SW 1271 (cell line): ENCODE results near the gene PTPRJ.

ENCODE experiments used
- DNase-seq, 2 experiments: peaks; one replicate each; lab custom pipeline; 2025; lab: John Stamatoyannopoulos, UW

PTPRJ gene

DNA sequence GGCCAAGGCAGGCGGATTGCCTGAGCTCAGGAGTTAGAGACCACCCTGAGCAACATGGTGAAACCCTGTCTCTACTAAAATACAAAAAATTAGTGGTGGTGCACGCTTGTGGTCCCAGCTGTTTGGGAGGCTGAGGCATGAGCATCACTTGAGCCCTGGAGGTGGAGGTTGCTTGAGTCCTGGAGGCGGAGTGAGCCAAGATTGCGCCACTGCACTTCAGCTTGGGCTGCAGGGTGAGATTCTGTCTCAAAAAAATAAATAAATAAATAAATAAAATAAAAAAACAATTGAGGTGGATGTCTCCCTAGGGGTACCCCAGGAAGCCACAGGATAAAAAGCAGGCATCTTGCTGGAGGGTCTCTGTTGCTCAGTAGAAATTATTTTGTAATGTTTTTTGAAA, 14.1 kb downstream of the PTPRJ start:
- DNase-seq = no peak

DNA sequence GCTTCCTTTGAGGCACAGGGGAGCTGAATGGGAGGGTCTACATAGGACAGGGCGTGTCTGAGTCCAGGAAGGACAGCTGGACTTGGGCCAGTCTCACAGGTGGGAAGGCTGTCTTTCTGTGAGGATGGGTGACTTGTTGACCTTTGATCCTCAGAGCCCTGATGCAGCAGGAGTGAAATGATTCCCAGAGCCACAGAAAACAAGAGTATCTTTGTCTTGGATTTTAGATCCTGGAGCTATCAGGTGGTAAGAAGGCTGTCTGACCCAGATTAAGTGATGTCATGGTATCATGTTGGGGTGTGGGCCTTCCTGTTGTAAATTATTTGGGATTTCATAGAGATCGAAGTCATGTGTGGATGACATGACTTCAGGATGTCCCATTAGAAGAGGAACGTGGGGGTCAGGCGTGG, 15.0 kb downstream of the PTPRJ start:
- no peak for DNase-seq

- DNase-seq = no peak
Observed at GRCh38 chr11:47997063-47998053, 17.0 kb downstream of the PTPRJ start.

- no peak for DNase-seq
Observed at GRCh38 chr11:47998345-47998732, 18.0 kb downstream of the PTPRJ start.

- no peak for DNase-seq
Observed at GRCh38 chr11:47998733-47999359, 18.5 kb downstream of the PTPRJ start.

- DNase-seq = no peak
Observed at GRCh38 chr11:48000432-48000831, 20.1 kb downstream of the PTPRJ start.

- no peak for DNase-seq
Observed at GRCh38 chr11:48001438-48002021, 21.2 kb downstream of the PTPRJ start.

- DNase-seq = no peak
Observed at GRCh38 chr11:48002561-48002960, 22.2 kb downstream of the PTPRJ start.

GRCh38 chr11:48003926-48004325, 23.6 kb downstream of the PTPRJ start:
- DNase-seq = no peak

DNA sequence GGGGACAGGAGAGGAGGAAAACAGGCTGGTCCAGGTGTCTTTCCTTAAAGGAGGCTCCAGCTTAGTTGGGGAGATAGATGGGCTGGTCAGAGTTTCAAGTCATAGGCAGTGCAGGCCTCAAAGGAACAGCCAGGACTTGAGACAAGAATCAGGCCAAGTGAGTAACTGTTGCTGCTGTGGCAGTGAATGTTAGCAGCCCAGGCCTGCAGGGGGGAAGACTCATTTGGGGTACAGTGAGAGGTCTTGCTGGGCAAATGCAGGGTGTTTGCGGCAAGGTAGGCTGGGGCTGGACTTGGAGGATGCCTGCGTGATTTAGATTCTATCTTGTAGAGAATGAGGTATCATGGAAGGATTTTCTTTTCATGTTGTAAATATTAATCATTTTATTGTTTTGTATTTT, 24.1 kb downstream of the PTPRJ start:
- no peak for DNase-seq

DNA sequence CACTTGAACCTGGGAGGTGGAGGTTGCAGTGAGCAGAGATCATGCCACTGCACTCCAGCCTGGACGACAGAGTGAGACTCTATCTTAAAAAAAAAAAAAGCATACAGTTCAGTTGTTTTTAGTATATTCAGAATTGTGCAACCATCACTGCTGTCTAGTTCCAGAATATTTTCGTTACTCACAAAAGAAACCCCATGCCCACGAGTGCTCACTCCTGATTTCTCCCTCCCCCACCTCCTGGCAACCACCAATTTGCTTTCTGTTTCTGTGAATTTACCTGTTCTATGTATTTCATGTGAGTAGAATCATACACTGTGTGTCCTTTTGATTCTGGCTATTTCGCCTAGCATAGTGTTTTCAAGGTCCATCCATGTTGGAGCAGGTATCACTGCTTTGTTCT, 24.8 kb downstream of the PTPRJ start:
- no peak for DNase-seq

- DNase-seq = no peak
Observed at GRCh38 chr11:48005831-48006270, 25.5 kb downstream of the PTPRJ start.

DNA sequence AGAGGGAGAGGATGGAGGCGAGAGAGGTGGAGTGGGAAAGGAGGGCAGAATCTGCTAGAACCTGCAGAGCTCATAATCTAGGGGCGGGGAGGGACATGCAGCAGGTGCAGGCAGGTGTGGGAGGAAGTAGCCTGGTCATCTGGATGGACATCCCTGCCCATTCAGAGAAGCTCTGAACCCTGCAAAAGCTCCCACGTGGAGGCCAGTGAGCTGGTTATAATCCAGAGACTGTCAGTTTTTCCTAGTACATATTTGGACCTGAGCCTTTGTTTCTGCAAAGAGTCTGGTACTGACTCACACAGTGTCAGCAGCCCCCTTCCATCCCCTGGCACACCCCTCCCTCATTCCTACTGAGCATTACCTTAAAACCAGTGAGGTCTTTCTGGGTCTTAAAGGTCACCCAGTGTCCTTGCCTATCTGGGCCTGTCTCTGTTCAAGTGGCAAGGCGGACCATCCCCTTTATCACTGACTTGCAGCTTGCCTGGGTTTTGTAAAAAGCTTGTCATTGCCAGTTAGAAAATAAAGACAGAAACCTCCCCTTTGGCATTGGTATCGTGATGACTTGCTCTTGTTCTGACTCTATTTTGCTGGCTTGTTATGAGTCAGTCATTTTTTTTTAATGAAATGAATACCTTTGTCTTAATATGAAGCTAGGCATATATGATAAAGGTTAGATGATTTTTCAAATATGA, 26.1 kb downstream of the PTPRJ start:
- no peak for DNase-seq

DNA sequence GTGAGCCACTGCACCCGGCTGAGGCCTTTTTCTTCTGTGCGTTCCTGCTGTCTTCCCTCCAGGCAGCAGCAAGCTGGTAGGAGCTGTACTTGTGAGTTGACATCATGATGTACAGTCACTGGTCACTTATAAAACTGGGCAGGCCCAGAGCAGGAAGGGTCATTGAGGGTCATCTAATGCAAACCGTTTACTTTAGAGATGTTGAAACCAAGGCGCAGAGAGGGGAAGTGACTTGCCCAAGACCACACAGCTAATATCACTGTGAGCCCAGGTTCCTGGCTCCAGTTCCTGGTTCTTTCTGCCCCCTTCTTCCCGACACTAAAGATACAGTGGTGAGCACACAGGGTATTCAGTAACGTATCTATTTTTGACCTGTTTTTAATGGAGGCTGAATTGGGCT, 27.3 kb downstream of the PTPRJ start:
- no peak for DNase-seq

DNA sequence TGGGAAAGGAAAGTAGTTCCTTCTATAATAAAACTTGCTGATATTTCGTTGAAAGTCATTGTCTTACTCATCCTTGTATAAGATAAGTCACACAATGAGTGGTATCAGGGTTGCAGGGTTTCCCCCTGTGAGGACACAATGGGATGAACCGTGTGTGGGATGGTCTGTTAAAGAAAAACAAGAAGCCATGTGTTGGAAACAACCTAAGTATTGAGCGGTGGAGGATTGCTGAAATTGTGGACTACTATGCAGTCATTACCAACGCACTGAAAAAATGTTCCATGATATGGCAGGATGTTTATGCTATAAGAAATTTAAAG, 28.6 kb downstream of the PTPRJ start:
- DNase-seq = no peak

DNA sequence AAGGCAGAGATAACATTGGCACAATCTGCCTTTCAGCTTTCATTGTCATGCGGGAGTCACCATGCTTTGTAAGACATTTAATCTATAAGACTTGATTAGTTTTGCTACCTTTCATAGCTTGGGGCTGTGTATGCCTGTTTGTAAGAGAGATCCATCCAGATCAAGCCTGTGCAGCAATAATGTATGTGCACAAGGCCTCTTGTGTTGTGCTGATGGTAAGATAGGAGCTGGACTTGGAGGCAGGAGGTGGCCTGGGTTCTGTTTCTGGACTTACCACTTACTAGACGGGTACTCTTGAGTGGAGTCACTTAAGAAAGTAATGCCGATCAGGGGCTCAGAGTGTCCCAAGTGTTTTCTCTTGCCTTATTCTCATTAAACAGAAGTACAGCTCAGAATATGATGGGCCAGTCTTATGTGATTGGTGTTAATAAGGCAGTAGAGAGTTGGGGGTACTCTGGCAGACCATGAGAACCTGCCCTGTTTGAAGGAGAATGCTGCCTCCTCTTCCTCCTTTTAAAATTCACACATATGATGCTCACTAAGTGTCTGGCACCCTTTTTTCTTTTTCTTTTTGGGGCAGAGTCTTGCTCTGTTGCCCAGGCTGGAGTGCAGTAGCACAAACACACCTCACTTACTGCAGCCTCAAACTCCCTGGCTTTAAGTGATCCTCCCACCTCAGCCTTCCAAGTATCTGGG, 30.9 kb downstream of the PTPRJ start:
- DNase-seq = no peak

DNA sequence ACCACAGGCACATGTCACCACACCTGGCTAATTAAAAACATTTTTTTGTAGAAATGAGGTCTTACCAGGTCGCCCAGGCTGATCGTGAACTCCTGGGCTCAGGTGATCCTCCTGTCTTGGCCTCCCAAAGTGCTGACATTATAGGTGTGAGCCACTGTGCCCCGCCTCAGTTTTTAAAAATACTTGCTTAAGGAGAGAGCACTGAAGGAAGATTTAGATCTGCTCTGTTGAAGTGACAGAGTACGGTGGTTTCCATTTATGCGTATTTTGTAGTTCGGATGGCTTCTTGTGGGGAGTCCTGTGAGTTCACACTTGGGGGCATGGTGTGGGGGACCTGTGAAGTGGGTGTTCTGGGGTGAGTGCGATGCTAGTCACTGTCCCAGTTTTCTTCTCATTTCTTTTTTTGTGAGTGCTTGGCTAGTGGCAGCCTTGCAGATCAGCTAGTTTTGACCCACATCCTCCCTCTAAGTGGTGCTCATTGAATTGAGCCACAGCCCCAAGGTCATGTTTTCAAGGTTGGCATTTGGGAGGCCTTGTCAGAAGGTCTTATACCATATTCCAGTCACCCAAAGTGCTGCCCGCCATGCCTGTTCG, 31.5 kb downstream of the PTPRJ start:
- no peak for DNase-seq

DNA sequence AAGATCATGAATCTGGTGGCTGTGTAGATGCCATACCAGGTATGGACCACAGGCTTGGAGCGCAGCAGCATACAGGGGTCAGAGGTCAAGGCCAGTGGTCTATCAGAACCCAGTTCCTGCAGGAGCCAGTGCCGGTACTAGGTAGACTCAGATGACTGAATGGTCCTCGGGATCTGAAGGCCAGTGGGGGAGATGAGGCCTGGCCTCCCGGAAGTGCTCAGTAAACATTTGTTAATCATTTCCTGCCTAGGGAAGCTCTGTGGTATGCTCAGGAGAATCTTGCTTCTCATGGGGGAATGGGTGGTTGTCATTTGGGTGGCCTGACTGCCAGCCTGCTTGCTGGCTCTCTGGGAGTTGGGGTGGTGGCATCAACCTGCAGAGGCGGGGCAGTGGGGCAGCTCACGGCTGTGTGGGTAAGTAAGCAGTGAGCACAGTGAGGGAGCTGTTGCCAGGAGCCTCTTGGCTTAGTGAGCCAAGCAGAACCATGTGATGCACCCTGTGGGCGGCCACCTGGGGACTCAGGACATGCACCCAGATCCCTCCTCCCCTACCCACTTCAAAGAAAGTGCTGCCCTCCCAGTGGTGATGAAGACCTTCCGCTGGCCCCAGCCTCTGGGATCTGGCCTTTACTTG, 33.0 kb downstream of the PTPRJ start:
- DNase-seq = peak; percentile 15 to 54

GRCh38 chr11:48014917-48015316, 34.6 kb downstream of the PTPRJ start:
- no peak for DNase-seq

- DNase-seq = no peak
Observed at GRCh38 chr11:48017105-48017830, 36.9 kb downstream of the PTPRJ start.
